H4 (cell line): ENCODE results near the gene EMX1. TPM values are rescaled to one million over a fixed set of nuclear protein-coding genes. Genes with fewer than 3 reads are reported as not detected.

Experiments
- DNase-seq: peaks from one replicate; pipeline ENCODE4 v3.0.0-alpha.2; 2015; ENCODE audit warnings: low spot score
- total RNA-seq: library from RNA; depleted of rRNA; stranded (reverse); fragments of >200 nt; shearing (Covaris generic); gene quantifications from 2 replicates; pipeline ENCODE4 v1.2.3, GENCODE V29; 2014

Gene EMX1
- total RNA-seq, 1 experiment from 2014 or later: not detected

DNA sequence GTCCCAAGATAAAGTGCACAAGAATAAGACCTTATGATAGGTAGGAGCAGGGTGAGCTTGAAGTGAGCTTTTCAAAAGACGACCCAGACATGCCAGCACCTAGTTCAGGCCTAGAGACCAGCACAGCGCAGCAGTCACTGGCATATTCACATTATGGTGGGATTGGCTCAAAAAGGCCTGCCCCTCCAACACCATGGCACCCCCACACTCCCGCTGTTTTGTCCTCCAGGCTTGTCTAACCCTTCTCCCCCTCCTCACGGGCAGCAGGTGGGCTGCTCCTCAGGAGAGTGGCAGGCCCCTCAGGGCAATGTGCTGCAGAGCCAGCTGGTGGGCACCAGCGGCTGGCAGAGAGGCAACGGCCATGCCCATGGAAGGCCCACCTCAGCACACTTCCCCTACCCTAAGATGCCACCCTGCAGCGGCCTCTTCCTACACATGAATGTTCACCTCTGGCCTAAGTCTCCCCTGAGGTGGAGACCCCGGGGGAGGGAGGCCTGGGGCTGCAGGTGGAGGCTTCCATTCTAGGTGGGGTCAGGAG is 25.6 kb downstream of the EMX1 start:
- no peak for DNase-seq

DNA sequence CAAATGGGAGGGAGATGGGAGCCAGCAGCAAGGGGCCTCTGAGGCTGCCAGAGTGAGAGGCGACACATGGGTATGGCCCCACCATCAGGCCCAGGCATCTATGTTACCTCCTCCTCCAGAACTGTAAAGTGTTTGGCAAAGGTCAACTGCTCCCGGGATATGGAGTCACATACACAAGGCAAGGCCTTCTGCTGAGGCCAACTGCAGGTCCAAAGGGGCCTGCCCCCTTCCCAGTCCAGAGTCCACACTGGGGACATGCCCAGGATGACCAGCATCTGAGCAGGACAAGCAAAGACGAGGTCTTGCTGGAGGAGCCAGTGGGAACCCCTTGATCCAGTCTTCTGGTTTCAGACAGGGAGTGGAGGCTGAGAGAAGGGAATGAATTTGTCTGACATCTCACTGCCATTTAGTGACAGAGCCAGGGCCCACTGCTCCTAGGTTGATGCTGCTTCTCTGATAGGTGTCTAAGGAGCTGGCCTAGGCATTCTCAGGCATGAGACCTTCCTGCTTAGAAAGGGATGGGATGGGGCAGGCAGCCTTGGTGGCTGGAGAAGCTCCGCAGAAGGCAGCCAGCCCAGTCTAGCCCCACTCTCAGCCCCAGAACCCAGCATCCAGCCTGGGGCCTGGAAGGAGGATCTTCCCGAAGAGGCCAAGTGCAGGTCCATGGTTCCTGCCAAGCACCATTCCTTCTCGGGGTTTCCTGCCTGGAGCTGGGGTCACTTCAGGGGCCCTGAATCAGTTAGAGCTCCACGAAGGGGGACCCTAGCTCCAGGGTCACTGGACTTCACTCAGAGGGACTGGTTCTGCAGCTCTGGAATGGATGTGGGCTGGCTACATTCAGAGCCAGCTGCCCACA is 26.4 kb downstream of the EMX1 start:
- DNase-seq: no peak

DNA sequence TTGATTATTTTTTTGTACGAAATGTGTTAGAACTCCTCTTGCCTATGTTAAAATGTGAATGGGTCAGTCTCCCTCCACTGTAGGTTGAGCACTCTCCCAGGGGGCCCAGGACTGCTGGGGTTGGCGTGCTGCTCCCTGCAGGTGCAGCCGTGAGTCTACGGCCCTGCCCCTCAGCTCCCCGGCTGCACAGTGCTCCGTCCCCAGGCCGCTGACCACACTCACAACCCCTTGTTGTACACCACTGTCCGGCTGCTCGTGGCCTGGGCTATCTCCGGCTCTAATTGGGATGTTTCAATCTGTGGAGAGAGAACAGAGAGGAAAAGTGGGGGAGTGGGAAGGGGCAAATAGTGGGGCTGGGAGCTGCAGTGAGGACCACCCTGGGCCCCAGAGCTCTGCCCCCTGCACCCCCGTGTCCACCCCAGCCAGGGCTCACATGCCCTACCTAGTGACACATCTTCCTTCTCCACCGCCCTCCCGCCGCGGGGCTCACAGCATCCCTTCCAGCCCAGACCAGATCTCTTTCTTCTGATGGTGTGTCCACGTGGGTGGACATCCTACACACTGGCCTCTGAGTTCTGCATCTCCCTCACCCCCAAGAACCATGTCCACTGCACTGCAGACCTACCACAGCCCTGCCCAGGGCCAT is 27.6 kb downstream of the EMX1 start:
- DNase-seq: no peak

DNA sequence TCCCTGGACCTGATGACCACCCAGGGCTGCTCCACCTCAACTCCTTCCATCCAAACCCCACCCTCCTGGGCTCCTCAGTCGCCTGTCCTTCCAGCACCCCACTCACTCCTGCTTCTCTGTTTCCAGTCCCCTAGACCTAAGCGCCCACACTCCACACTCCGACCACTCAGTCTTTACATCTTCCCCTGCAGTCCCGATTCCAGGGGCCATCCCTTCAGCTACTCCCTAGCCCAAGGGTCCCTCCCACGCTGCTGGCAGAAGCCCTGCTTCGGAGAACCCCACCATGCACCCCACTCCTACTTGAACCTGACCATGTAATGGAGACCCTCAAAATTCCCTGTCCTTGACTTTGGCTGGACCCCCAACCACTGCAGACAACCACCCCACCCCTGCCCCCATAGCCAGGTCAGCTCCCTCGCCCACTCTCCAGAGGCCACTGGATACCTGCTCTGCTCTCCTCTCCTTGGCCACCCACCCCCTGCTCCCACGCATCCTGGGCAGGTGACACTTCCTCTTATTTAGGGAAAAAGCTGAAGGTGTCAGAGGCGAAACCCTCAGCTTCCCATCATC is 28.2 kb downstream of the EMX1 start:
- no peak for DNase-seq

DNA sequence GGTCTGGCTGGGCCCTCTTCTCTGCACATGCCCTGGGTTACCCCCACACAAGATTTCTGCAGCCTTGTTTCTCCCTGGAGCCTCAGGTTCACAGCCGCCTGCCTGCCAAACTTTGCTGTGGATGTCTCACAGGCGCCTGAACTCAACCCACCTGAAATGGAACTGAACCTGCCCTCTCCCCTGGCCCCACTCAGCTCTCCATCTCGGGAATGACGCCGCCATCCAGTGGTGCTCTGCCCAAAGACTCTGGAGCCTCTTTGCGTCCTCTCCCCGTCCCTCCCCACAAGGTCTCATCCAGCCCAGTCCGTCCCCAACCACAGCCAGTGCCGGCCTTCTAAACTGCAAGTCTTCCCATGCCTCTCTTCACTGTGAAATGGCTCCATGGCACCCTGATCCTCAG is 29.1 kb downstream of the EMX1 start:
- DNase-seq: no peak

DNA sequence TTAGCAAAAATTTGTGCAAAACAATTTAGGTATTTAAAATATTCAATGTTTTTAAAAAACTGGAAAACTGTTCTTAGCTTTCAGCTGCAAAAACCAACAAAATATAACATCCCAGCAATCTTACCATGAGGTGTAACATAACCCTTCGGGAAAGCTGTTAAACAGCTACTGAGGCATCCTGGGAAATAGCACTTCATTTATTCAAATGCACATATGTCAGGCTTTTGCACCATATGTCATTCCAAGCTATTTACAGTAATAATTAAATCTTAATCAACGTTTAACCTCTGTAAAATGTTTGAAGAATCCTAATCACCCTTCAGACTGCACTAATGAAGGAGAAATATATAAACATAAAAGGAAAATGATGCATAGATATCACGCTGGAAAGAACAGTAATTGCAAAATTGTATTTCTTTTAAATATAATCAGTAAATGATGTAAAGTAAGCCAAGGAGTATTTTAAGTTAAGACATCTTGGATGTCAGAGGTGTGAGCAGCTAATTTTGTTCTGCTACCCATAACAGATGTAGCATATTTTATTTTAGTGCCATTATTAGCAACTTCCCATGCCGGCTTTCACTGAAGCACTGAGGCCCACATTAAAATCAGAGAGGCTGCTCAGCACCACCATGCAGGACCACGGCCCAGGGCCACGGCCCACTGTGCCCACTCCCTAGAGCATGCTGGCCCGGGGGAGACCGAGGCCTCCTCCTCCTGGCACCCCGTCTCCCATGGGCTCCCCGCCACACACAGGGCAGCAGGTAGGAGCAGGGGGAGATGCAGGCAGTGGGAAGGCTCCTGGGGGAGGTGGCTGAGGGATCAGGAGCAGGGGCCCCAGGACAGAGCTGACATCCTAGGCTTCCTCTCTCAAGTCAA is 30.9 kb downstream of the EMX1 start:
- no peak for DNase-seq

DNA sequence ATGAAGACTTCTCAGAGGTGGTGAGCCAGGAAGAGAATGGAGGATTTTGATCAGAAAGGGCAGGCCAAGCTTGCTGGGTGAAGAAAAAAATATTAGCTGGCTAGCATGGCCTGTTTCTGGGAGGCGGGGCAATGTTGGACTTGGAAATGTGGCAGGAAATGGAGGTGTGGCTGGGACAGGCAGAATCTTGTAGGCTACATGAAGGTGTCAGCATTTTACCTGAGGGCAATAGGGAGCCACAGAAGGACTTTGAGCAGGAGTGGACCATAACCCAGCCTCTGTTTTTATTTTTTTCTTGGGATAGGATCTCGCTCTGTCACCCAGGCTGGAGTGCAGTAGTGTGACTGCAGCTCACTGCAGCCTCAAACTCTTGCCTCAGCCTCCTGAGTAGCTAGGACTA is 31.7 kb downstream of the EMX1 start:
- DNase-seq: no peak

DNA sequence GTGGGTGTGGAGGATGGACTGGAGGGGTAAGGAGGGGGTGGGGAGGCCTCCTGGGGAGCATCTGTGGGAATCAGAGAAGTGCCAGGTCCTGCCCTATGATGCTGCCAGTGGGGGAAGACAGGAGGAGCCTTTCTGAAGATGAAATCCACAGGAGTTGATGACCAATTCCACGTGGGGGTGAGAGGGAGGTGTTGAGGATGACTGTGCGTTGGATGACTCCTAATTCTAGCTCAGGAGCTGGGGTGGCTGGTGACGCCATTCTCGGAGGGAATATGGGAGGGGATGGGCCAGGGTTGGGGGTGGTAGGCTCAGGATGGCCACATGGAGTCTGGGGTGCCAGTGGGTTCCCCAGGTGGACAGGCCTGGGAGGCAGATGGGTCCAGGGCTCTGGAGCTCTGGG is 32.3 kb downstream of the EMX1 start:
- DNase-seq: no peak

DNA sequence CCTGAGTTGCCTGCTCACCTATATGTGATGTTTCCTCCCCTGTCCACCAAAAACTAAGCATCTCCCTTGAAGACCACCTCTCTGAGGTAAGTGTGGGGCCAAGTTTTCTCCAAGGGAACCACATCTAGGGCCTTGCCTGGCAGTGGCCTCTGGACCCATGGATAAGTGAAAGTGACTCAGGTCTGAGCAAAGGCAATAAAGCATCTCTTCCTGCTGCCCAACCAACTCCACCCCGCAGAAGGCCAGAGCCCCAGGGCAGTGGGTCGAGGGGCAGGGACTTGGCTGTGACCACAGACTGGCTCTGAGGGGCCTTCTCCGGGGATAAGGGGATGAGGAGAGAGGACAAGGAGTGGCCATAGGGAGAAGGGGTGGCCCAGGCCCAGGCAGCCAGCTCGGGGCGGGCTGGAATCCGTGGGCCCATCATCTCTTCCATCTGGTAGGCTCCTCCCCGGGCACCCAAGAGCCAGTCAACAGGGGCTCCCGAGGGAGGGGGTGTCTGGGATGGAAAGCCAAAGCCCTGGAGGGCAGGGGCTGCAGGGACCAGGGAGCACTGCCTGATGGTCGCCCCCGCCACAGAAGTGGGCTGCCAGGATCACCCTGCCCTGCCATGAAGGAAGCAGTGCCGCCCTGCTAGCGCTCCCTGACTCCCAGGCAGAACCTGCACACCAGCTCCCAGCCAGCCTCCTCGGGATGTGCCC is 33.4 kb downstream of the EMX1 start:
- DNase-seq: no peak

DNA sequence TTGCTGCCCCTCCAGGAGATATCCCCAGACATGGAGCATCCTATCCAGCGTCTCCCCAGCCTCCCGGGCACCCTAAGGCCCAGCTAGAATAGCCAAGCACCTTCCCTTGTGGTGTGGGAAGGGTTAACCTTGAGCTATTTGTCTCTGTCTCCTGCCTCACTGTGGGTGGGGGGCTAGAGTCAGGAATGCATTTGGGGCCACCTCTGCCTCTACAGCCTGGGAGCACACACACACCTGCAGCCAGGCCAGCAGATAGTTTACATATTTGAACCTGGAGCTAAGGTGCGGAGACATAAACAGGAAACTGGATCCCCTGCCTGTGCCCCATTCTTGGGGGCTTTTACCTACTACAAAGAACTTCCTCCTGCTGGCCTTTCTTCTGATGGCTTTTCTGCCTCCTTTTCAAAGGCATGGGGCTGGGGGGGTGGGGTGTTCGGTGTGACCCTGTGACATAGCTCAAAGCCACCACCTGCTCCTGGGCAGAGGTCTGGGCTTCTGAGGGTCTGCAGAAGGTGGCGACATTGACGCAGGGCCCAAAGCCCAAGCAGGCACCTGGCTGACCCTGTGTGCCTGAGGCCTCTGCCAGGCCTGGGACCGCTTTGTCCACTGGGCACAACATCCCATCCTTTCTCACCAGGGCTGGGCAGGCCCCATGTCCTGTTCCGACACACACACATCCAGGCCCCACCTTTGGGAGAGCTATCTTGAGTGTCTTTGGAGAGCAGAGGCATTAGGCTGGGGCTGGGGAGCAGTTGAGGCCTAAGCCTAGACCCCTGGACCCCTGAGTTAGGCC is 34.2 kb downstream of the EMX1 start:
- no peak for DNase-seq

DNA sequence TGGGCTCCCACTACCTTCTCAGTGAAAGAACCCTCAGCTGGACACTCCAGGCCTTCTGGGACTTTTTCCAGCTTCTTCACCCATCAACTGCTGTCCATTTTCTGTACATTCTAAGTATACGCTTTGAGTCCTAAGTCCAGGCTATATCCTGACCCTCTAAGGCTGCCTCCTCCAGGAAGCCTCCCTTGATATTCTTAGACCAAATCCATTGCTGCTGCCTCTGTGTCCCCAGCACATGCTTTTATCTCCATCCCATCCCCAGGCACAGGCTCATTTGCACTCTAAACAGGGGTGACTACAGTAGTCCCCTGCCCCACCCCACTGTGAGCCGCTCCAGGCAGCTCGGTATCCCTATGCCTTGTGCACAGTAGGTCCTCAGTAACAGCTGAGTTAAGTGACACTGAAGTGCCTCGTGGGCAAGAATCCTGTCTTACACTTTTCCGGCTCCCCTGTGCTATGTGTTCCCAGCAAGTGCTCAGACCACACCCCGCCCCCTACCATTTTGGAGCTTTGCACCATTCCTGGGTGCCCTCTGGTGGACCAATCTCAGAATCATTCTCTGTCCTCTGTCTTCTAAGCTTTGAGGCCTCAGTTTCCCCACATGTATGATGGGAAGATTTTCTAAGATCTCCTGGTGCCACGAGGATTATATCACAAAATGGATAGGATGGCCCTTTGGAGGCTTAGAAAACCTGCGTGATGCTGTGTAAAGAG is 34.9 kb downstream of the EMX1 start:
- no peak for DNase-seq

DNA sequence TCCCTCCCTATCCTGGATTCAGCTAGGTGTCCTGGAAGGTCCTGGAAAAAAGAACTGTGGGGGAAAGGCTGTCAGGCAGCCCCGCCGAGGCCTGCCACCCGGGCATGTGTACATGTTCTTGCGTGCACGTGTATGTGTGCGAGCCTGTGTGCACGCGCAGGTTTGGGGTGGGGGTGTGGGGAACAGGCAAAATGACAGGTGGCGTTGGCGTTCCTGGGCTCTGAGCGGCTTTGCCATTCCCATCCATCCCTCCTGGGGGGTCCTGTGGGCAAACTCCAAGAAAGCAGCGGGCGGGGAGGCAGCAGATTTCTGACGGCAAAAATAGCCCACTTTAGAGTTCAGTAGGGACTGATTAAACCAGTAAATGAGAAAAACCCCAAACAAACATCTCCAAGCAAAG is 35.6 kb downstream of the EMX1 start:
- DNase-seq: no peak

DNA sequence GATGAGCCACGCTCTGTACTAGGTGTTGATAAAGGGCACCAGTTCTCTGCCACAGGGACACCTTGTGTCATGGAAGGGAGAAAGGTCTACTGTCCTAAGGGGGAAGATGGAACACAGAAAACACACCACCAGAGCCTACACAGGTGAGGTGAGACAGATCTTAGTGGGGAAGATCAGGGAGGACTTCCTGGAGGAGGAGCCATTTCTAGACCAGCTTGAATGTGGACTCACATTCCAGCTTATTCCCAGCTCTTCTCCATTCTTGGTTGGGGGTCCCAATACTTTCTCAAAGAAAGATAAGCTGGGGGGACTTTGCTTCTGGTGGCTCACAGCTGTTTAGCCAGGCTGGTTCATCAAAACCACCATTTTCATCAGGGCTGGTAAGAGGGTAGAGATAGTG is 36.2 kb downstream of the EMX1 start:
- DNase-seq: no peak

DNA sequence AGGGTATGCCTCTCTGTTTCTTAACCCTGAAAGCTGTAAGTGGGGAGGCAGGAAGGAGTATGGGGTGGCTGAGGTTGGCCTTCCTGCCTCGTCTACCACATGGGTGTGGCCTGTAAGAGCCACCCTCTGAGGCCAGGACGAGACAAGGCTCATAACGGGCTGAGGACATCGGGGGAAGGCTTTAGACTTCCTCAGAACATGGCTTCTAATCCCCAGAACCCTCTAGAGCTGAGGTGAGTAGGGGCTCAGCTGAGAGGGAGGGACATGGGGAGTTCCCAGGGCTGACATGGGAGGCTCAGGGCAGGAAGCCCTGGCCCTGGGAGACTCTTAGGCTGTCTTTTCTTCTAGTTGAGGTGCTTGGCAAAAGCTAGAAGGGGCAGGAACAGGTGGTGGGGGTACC is 36.7 kb downstream of the EMX1 start:
- no peak for DNase-seq

DNA sequence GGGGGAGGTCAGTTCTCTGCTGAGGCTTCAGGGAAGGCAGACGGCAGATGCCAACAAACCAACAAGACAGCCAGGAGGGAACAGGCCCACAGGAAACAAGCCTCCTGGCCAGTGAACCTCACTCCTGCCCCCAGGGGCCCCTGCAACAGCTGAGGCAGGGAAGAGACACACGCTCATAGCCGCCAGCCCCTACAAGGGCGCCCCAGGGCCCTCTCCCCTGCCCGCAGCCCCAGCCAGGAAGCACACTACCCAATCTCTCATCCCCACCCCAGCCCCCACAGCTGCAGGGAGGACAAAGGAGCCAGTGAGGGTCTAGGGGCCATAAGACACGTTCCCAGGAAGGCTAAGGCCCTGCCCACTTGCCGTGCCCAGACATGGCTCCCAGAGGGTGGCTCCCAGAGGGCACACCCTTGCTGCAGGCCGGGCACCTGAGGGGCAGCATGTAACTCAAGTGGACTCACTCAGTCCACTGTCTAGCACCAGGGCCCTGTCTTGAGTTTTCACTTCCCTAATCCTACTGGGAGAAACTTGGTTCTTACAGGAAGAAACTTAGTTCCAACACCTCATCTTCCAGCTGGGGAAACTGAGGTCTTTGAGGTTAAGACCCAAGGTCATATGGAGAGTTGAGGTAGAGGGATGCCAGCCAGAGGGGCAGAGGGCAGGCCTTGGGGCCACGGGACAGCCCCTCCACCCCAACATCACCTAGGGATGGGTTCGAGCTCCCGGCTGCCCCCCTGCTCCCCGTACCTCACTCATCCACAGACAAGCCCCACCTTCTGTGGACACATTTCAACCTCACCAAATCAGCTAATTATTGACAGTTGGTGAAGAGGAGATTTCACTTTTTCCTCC is 37.3 kb downstream of the EMX1 start:
- no peak for DNase-seq

DNA sequence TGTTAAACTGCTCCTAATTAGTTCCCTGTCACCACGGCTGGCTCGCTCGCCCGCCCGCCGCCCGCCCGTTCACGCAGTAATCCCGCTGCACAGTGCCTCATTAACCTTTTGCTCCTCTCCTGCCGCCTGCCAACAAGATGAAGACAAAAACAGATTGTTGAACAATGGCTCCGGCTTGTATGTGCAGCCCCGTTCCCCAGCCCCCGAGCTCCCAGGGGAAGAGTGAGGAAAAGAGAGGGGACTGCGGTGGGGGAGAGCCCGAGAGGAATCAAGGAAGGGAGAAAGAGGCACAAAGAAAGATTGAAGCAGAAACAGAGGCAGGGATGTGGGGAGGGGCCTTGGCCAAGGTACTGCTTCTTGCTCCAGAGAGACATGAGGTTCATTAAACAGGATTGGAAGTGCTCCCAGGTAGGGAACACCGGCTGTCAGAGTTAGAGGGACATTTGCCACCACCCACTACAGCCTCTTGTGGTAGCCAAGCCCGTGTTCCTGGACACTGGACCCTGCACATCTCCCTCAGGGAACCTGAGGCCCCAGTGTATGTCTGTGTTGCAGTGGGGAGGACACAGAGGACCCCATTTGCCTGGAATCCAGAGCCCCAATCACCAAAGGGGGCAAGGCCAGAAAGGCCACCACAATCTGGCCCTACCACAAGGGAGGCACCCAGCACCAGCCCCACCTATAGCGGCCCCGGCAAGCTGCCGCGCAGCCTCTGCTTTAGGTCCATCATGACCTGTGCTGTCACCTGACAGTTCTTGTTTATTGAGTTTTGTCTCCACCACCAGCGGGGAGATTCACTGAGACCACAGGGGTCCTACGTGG is 38.1 kb downstream of the EMX1 start:
- no peak for DNase-seq

DNA sequence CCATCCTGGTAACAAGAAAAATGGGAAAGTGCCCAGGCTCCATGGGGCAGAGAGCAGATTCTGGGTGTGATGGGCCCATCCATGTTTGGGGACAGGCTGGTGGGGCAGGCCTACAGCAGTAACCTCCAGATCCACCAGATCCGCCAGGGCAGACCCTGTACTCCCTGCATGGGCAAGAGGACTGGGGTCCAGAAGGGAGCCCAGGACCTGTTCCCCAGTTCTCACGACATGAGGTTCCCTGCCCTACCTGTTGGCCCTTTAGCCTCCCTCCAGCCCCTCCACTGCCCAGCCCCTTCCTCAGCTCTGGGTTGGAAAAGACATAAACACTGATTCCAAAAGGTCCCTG is 38.7 kb downstream of the EMX1 start:
- DNase-seq: no peak

DNA sequence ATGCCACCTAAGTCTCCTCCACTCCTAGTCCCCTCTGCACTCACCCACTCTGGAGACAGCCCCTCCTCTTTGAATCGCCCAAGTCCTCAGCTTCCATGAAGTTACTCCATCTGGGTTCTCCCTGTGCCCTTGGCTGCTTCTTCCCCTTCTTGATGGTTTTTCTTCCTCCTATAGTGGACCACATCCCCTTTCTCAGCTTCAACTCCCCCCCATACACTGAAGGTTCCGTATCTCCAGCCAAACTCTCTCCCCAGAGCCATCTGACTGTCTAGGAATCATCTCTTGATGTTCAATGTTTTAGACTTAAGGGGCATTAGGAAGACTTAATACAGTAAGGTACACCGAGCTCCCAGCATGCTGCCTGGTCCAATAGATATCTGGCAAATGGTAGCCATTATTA is 39.6 kb downstream of the EMX1 start:
- DNase-seq: no peak
